AG10803 (cell line): ENCODE data around the gene KARS1.

ENCODE experiments used
- DNase-seq: peaks from one replicate; pipeline ENCODE4 v3.0.0; 2010; ENCODE audit warnings: low read depth
- H3K4me3 ChIP-seq: 2 replicates; pipeline ENCODE4 v1.5.1; 2011; ENCODE audit warnings: mild to moderate bottlenecking, low read length, control low read depth
- CTCF ChIP-seq: conservative IDR thresholded peaks from 2 replicates; pipeline ENCODE4 v1.5.1; 2011; ENCODE audit warnings: mild to moderate bottlenecking, low read length, control low read depth, inconsistent platforms

KARS1 gene

GRCh38 chr16:75588716-75589115, 58.7 kb downstream of the KARS1 start:
- TF ChIP-seq CTCF = no peak
- H3K4me3 ChIP-seq = no peak overlapping the region
- DNase-seq = no peak

- TF ChIP-seq CTCF = no peak
- DNase-seq = no peak
- H3K4me3 ChIP-seq = no peak overlapping the region
These were observed 63.4 kb downstream of the KARS1 start for GRCh38 chr16:75584108-75584507.

DNA sequence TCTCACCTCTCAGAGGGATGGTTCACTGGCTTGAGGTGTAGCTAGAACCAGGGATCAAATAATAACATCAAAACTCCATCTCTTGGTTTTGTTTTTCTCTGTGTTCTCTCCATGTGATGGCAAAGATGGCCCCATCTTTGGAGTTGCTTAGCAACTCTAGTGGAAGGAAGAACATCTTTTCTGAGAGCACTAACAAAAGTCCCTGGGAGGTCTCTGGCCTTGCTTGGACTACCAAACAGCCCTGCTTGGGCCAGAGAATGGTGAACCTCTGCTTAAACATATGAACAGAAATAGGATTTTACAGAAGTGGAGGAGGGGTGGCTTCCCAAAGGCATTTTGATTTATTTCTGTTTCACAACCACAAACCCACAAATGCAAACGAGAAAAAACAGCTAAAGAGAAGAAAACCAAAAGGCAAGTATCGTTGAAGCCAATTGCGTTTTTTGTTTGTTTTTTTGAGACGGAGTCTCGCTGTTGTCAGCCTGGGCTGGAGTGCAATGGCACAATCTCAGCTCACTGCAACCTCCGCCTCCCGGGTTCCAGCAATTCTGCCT, 68.1 kb downstream of the KARS1 start:
- H3K4me3 ChIP-seq = no peak overlapping the region
- TF ChIP-seq CTCF = no peak
- no peak for DNase-seq

DNA sequence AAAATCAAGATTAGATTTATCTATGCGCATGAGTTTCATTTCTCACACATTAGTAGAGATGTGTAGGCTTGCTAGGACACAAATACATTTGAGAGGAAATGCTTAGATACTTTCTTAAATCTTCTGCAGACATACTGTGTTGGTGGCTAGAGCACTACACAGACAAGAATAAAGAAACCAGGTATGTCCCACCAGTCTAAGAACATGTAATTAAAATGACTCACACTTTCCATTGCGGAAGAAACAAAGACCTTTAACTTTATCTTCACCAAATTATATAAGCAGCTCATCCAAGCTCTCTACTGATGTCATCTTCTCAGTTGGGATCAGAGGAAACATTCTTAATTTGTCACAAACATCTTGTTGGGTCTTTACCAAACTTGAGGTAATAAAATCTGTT, 68.7 kb downstream of the KARS1 start:
- TF ChIP-seq CTCF = no peak
- DNase-seq = no peak

DNA sequence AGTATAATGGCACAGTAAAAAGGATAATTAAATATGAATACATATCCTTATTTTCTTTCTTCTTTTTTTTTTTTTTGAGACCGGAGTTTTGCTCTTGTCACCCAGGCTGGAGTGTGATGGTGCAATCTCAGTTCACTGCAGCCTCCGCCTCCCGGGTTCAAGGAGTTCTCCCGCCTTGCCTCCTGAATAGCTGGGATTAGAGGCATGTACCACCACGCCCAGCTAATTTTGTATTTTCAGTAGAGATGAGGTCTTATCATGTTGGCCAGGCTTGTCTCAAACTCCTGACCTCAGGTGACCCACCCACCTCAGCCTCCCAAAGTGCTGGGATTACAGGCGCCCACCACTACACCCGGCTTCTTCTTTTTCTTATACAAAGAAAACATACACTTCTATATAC, 69.3 kb downstream of the KARS1 start:
- no peak overlapping the region for H3K4me3 ChIP-seq
- TF ChIP-seq CTCF = no peak
- DNase-seq = no peak

More for the DNA sequence above, 68.7 kb downstream of the KARS1 start:
- H3K4me3 ChIP-seq = no peak overlapping the region
